ENCODE results near the gene MAST4.

The MAST4 gene

DNA sequence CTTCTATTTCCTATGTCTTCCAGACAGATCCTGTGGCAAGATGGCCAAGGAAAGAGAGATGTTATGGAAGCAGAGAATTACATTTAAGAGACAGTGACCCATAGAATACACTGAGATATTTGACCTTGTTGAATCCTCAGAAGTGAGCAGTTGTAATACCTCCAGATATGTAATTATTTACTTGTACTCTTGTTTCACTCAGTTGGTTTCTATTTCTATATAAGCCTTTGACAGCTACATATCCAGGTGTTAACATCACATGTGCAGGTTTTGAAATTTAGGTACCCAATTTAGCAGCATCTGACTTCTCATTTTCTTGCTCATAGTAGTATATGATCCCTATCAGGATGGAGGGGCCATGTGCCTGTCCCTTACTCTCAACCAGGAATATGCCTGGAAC lies 330.9 kb downstream of the MAST4 start:
- DNase-seq, result no peak

DNA sequence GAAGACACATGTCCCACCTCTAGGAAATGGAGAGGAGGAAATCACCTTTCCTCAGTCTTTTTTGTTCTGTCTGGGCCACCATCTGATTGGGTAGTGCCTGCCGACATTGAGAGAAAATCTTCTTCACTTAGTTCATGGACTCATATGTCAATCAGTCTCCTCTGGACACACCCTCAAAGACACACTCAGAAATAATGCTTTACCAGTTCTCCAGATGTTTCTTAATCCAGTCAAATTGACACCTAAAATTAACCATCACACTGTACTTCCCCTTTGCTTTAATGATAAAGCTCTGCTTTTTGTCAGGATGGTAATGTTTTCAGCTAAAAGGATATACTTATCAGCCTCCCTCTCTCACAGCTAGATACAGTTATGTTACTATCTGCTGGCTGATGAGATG lies 333.1 kb downstream of the MAST4 start:
- no peak for DNase-seq

GRCh38 chr5:66929995-66930394 lies 333.8 kb downstream of the MAST4 start:
- no peak for DNase-seq

GRCh38 chr5:66931651-66932050 lies 335.5 kb downstream of the MAST4 start:
- DNase-seq, result no peak

DNA sequence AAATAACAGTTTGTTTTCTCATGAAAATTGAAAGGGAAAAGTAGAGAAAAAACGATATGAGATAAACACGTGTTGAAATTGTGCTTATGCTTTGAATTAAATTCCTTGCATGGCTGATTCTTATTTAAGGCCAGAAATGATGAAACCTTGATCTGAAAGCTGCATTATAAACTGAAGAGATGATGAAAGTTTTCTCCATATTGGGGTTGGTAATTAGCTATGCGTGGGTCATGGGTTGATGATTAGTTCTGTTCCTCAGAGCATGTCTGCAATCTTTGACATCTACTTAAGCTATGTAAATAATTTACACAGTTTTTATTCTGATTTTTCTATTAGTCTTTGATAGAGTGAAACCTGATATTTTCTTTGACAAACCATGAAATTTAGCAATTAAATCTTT lies 336.3 kb downstream of the MAST4 start:
- DNase-seq, result no peak

- no peak for DNase-seq
Measured at GRCh38 chr5:66933066-66933465, 336.9 kb downstream of the MAST4 start.

- no peak for DNase-seq
Measured at GRCh38 chr5:66939094-66939493, 342.9 kb downstream of the MAST4 start.

DNA sequence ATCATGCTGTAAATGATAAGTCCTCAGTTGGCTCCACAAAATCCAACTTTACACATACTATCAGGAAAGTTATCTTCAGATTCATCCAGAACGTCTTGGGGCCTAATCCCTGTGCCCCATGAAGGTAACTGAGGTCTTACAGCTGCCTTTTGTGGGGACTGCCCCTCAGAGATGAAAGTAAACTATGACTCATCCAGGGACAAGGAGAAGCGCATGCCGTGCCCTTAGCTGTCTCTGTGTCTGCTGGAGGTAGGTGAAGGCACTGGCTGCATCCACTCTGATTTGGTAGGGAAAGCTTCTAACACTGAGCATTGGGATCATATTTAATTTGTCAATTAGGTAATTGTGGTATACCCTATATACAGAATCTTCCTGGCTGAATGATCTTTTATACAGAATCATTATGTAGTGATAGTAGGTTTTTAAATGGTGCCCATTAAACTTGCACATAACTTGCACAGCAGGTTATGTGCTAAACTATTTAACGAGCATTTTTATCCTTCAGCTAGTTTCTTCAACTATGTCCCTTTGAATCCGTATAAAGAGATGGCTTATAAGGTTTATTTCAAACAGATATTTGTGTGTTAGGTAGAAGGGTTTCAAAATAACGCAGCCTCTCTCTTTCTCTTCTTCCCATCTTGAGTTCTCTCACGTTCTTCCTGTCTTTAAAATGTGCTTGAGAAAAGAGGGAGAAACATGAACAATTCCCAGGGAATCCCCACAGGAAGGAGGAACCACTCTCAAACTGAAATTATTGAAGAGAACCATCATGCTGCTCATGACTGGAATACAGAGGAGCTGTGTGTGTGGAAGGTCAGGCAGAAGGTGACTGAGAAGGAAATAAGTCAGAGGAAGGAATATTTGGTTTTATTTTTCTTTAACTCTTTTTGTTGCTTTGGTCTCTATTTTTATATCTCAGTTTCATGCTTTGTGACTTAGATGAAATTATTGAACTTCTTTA lies 349.5 kb downstream of the MAST4 start:
- DNase-seq, result no peak

DNA sequence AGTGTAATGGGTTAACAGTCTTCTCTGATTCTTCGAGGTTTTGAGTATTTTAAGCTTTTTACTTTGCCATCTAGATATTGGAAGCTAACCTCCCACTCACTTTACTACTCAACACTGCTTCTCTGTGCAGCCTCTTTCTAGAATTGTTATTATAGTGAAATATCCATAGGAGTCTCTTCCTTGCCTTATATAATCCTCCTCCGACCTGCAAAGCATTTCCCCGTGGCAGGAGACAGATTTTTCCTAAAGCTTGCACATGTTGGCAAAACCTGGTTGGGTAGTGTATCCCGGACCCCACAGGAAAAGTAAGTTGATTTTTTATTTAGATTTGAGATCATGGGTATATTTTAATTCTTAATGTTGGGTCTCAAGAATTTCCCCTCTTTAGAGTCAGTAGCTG lies 351.3 kb downstream of the MAST4 start:
- no peak for DNase-seq

DNA sequence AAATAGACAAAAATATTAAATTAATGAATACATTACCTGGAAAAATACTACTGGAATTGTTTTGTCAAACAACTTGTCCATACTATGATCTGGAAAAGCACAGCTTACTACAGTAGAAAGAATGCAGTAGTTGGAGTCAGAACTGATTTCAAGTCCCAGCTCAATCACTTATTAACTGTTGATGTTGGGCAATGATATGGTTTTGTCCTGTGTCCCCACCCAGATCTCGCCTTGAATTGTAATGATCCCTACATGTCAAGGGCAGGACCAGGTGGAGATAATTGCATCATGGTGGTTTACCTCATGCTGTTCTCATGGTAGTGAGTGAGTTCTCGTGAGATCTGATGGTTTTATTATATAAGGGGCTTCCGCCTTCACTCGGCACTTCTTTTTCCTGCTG lies 352.9 kb downstream of the MAST4 start:
- DNase-seq, result no peak

- no peak for DNase-seq
Measured at GRCh38 chr5:66952153-66952552, 356.0 kb downstream of the MAST4 start.

DNA sequence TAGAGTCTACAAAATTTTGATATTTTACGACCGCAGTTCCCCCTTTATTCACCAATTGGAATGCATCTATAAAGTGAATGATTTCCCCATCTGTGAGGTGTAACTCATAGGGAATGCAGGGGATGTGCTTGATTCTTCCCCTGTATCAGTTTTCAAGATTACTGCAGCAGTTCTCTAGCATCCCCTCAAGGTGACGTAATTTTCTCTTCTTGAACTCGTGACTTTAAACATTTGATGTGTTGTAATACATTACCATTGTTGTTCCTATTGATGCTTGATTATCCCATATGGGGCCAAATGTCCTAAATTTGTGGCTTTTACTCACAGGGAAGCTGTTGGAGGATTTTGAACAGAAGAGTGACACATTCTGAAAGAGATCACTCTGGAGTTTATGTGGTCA lies 360.2 kb downstream of the MAST4 start:
- no peak for DNase-seq

GRCh38 chr5:66958201-66958979 lies 362.2 kb downstream of the MAST4 start:
- DNase-seq, result no peak

- DNase-seq, result no peak
Measured at GRCh38 chr5:66958980-66959641, 362.9 kb downstream of the MAST4 start.

- no peak for DNase-seq
Measured at GRCh38 chr5:66959653-66960052, 363.5 kb downstream of the MAST4 start.

DNA sequence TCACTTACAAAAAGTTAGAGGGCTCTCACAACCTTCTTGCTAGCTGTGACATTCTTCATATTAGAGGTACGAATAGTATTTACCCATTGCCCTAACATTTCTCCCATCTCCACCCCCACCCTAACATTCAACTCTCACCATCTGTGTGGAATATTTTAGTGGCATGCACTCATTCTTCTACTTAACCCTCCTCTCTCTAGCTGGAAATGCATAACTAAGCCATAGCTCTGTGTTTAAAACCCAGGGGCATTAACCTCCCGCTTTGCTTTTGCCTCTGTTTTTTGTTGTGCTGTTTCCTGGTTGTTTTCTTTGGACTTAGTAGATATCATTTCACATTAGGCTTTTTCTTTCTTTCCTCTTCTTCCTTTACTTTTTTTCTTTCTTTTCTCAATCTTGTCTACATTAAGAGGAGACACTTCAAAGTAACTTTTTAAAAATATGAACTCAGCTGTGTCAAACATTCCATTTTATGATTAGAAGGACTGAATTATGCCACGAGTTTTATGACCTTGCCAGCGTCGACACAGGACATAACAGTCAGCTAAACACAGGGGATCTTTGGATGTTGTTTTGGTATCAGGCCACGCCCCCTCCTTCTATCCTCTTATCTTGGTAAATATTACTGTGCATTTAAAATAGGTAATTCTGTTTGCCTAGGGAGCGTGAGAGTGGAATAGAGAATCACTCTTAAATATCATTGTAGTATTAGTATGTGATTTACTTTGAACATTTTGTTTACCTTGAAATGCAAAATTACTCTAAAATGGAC lies 364.4 kb downstream of the MAST4 start:
- no peak for DNase-seq

GRCh38 chr5:66963559-66963971 lies 367.4 kb downstream of the MAST4 start:
- no peak for DNase-seq

DNA sequence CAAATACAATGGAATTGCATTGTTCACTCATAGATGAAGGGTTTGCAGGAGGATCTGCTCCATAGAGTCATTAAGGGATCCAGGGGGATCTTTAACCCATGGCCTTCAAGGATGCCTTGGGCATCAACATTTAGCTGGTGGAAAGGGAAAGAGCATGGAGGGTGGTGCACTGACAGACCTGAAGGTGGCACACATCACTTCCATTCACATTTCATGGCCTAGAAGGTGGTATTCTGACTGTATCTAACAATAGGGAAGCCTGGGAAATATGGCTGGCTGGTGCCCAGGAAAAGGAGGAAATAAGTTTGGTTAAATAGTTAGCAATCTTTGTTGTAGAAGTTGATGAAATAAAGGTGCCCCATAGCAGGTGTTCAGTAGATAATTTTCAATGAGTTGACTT lies 370.2 kb downstream of the MAST4 start:
- DNase-seq, result no peak

DNA sequence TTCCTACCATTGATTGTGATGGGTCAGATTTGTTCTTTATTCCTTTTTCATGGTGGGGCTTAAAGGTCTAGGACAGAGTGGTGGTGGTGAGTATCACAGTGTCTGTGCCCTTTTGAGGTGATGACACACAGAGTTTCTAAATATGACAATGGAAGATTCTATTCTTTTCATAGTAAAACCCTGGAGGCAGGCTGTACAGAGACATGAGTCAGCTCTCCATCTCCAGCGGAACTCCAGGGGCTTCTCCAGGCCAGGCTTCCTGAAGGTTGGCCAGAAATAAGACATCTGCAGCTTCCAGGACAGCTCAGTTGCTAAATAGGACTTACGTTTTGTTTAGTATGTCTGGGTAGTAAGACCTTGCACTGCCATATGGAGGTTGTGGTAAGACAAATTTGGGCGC lies 370.9 kb downstream of the MAST4 start:
- DNase-seq, result no peak

DNA sequence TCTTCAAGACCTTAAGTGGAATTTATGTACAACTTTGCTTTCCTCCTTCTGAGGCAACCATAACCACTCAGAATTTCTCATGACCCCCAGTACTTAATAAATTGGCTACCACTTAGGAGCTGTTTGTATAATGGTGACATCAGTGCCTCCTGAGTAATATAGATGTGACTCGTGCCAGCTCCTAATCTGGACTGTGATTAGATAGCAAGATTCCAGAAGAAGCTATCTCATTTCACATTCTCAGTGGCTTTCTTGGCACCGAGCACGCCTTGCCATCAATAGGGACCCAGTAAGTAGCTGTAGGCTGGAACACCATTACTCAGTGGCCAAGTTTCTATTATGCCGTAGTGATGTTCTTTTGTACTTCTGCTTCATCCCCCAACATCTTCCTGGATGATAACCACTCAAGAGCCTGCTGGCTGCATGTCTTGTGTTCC lies 371.7 kb downstream of the MAST4 start:
- no peak for DNase-seq

GRCh38 chr5:66969484-66969883 lies 373.3 kb downstream of the MAST4 start:
- no peak for DNase-seq

GRCh38 chr5:66969963-66970362 lies 373.8 kb downstream of the MAST4 start:
- DNase-seq, result no peak

GRCh38 chr5:66972004-66972403 lies 375.8 kb downstream of the MAST4 start:
- no peak for DNase-seq

All from CD4-positive, alpha-beta T cell treated with Interleukin-10 for 1 hour (primary cell).